ENCODE data around the gene CHD1. TPM values are rescaled to one million over a fixed set of nuclear protein-coding genes. Genes with fewer than 3 reads are reported as not detected.

The CHD1 gene
- total RNA-seq, 3 donors from 2014 or later: 48.0 to 56.3 (median 53.0) TPM

DNA sequence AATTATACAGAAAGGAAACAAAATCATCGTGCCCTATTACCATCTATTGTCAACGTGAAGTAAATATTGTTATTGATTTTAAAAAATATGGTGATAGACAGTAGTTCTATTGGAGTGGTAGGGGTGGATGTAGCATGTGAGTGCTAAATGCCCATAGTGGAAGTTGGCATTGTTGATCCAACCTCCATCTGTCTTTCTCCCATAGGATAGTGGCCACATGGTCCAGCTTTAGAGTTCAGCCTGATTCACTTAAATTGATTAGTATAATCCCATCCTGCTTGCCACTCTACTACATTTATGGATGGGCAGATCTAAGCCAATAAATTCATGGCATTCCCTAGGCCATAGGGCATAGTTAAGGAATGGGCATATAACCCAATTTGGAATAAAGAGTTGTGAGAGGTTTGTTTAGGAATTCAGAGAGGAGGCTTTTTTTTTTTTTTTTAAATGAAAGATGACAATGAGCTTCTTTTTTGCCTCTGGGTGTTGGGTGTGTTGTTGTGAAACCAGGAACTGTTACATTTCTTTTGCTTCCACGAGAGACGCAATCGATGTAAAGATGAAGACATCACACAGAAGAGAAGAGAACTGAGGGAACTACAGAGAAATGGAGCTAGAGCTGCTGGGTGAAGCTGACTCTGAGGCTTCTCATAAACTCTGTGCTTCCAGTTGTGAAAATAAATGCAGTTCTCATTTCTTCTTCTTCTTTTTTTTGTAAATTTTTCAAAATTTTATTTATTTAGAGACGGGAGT lies 12.5 kb upstream of the CHD1 start:
- TF ChIP-seq, protein P1, sequence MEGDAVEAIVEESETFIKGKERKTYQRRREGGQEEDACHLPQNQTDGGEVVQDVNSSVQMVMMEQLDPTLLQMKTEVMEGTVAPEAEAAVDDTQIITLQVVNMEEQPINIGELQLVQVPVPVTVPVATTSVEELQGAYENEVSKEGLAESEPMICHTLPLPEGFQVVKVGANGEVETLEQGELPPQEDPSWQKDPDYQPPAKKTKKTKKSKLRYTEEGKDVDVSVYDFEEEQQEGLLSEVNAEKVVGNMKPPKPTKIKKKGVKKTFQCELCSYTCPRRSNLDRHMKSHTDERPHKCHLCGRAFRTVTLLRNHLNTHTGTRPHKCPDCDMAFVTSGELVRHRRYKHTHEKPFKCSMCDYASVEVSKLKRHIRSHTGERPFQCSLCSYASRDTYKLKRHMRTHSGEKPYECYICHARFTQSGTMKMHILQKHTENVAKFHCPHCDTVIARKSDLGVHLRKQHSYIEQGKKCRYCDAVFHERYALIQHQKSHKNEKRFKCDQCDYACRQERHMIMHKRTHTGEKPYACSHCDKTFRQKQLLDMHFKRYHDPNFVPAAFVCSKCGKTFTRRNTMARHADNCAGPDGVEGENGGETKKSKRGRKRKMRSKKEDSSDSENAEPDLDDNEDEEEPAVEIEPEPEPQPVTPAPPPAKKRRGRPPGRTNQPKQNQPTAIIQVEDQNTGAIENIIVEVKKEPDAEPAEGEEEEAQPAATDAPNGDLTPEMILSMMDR (IDR thresholded peaks at IDR 0.05): no peak
- intact Hi-C loops (cut with DNase I, micrococcal nuclease): no loop called here
- Histone ChIP-seq H3K4me3 (no peak overlapping the region), H3K9me3 (no peaks in the 10 kb centered on the region), H3K4me1 (ENCODE audit: low read depth) (no peaks in the 10 kb centered on the region), H3K36me3 (ENCODE audit: low read depth) (no peaks in the 10 kb centered on the region)
- DNase-seq: no peak
- ATAC-seq: no peak

- DNase-seq (no peak), ATAC-seq (no peak)
- Histone ChIP-seq H3K4me3 (no peak overlapping the region), H3K36me3 (ENCODE audit: low read depth) (no peaks in the 10 kb centered on the region), H3K4me1 (ENCODE audit: low read depth) (no peaks in the 10 kb centered on the region), H3K9me3 (no peaks in the 10 kb centered on the region)
- intact Hi-C loops (cut with DNase I, micrococcal nuclease): no loop called here
- TF ChIP-seq, protein P1 (IDR thresholded peaks at IDR 0.05): no peak
These were observed 11.8 kb upstream of the CHD1 start for GRCh38 chr5:98940581-98940980.

- DNase-seq: no peak
- Histone ChIP-seq H3K36me3 (ENCODE audit: low read depth) (no peaks in the 10 kb centered on the region), H3K4me3 (no peak overlapping the region), H3K4me1 (ENCODE audit: low read depth) (no peaks in the 10 kb centered on the region), H3K9me3 (no peaks in the 10 kb centered on the region)
- ATAC-seq: no peak
- intact Hi-C loops (cut with DNase I, micrococcal nuclease): no loop called here
- TF ChIP-seq, protein P1 (IDR thresholded peaks at IDR 0.05): no peak
These were observed 9.7 kb upstream of the CHD1 start for GRCh38 chr5:98938464-98938863.

GRCh38 chr5:98936948-98937715 lies 8.3 kb upstream of the CHD1 start:
- Histone ChIP-seq H3K9me3 (no peaks in the 10 kb centered on the region), H3K4me1 (ENCODE audit: low read depth) (no peaks in the 10 kb centered on the region), H3K4me3 (no peak overlapping the region), H3K36me3 (ENCODE audit: low read depth) (no peaks in the 10 kb centered on the region)
- intact Hi-C loops (cut with DNase I, micrococcal nuclease): no loop called here
- TF ChIP-seq, protein P1 (IDR thresholded peaks at IDR 0.05): no peak
- no peak for ATAC-seq
- no peak for DNase-seq

- Histone ChIP-seq H3K9me3 (no peaks in the 10 kb centered on the region), H3K4me3 (no peak overlapping the region), H3K4me1 (ENCODE audit: low read depth) (peaks cover 7% of the 10 kb centered on the region), H3K36me3 (ENCODE audit: low read depth) (no peaks in the 10 kb centered on the region)
- TF ChIP-seq, protein P1 (IDR thresholded peaks at IDR 0.05): no peak
- ATAC-seq: no peak
- no peak for DNase-seq
- intact Hi-C loops (cut with DNase I, micrococcal nuclease): no loop called here
These were observed 6.4 kb upstream of the CHD1 start for GRCh38 chr5:98935206-98935605.
